Mesothelial cell of epicardium (in vitro differentiated cells): Measurements from ENCODE around the gene CFI. TPM values are rescaled to one million over a fixed set of nuclear protein-coding genes. Genes with fewer than 3 reads are reported as not detected.
"Not testable (repeated sequence)": the region's sequence is repeated elsewhere in the genome, so short reads cannot be mapped to it uniquely, and the experiment has no call there.

Experiments used
- DNase-seq, 2 experiments: peaks; one replicate each; pipeline ENCODE4 v3.0.0; 2021; ENCODE audit warnings: low spot score in 2 of 2; ENCODE audit not compliant: unreplicated experiment in 2 of 2
- H3K27ac Mint-ChIP-seq: 2 replicates; pipeline ENCODE4 v1.8.0; 2021; ENCODE audit warnings: mixed read lengths
- H3K27me3 Mint-ChIP-seq: 2 replicates; pipeline ENCODE4 v1.8.0; 2021; ENCODE audit warnings: low read depth, mixed read lengths
- H3K36me3 Mint-ChIP-seq: 2 replicates; pipeline ENCODE4 v1.8.0; 2021; ENCODE audit warnings: mixed read lengths
- H3K4me1 Mint-ChIP-seq: 2 replicates; pipeline ENCODE4 v1.8.0; 2021; ENCODE audit warnings: mixed read lengths
- H3K4me3 Mint-ChIP-seq: 2 replicates; pipeline ENCODE4 v1.8.0; 2021; ENCODE audit warnings: mild to moderate bottlenecking, moderate library complexity, mixed read lengths
- H3K9me3 Mint-ChIP-seq: 2 replicates; pipeline ENCODE4 v1.8.0; 2021; ENCODE audit warnings: mixed read lengths
- CTCF ChIP-seq: fragments of 200-600 bp; sonication (generic); IDR thresholded peaks from one replicate; pipeline ENCODE4 v1.5.0; 2021; ENCODE audit warnings: antibody characterized with exemption; ENCODE audit not compliant: unreplicated experiment
- total RNA-seq: library from RNA; stranded (reverse); gene quantifications from 3 replicates; pipeline ENCODE4 v1.2.1, GENCODE V29; 2021

CFI gene
- total RNA-seq, 1 donor from 2014 or later, result 506 TPM

- no peaks in the 10 kb centered on the region for H3K27me3 Mint-ChIP-seq
Measured at GRCh38 chr4:109795059-109795458, 6.7 kb downstream of the CFI start.

GRCh38 chr4:109787807-109788206 lies 14.0 kb downstream of the CFI start:
- Mint-ChIP-seq H3K9me3 (peaks cover 53% of the 10 kb centered on the region), H3K27me3 (no peaks in the 10 kb centered on the region), H3K4me1 (no peaks in the 10 kb centered on the region), H3K27ac (no peak overlapping the region), H3K4me3 (no peak overlapping the region), H3K36me3 (peaks cover 80% of the 10 kb centered on the region)
- no peak for TF ChIP-seq CTCF
- no peak for DNase-seq

More at GRCh38 chr4:109795059-109795458, 6.7 kb downstream of the CFI start:
- Mint-ChIP-seq H3K4me3 (no peak overlapping the region), H3K27ac (no peak overlapping the region), H3K9me3 (peaks cover 73% of the 10 kb centered on the region), H3K36me3 (peaks cover 88% of the 10 kb centered on the region), H3K4me1 (peaks cover 12% of the 10 kb centered on the region)
- DNase-seq, result no peak
- no peak for TF ChIP-seq CTCF

- Mint-ChIP-seq H3K27ac (no peak overlapping the region), H3K4me1 (no peaks in the 10 kb centered on the region), H3K27me3 (no peaks in the 10 kb centered on the region), H3K36me3 (peaks cover 83% of the 10 kb centered on the region), H3K4me3 (no peak overlapping the region), H3K9me3 (peaks cover 57% of the 10 kb centered on the region)
- TF ChIP-seq CTCF, result no peak
- DNase-seq, result no peak
Measured at GRCh38 chr4:109786846-109787245, 15.0 kb downstream of the CFI start.

GRCh38 chr4:109782092-109782491 lies 19.7 kb downstream of the CFI start:
- H3K36me3 Mint-ChIP-seq, result peaks cover 73% of the 10 kb centered on the region
- not testable (repeated sequence) for DNase-seq, H3K4me1 Mint-ChIP-seq, H3K27ac Mint-ChIP-seq, H3K4me3 Mint-ChIP-seq, H3K27me3 Mint-ChIP-seq
- peaks cover 58% of the 10 kb centered on the region for H3K9me3 Mint-ChIP-seq

GRCh38 chr4:109764789-109765402 lies 36.9 kb downstream of the CFI start:
- no peak for DNase-seq
- Mint-ChIP-seq H3K9me3 (no peaks in the 10 kb centered on the region), H3K4me1 (peaks cover 16% of the 10 kb centered on the region), H3K36me3 (peaks cover 46% of the 10 kb centered on the region), H3K4me3 (no peak overlapping the region), H3K27ac (peak overlapping the region; percentile 73), H3K27me3 (no peaks in the 10 kb centered on the region)
- no peak for TF ChIP-seq CTCF

- no peaks in the 10 kb centered on the region for H3K27me3 Mint-ChIP-seq
- no peaks in the 10 kb centered on the region for H3K9me3 Mint-ChIP-seq
Measured at GRCh38 chr4:109764376-109764775, 37.4 kb downstream of the CFI start.

More at GRCh38 chr4:109764376-109764775, 37.4 kb downstream of the CFI start:
- Mint-ChIP-seq H3K36me3 (peaks cover 46% of the 10 kb centered on the region), H3K4me3 (no peak overlapping the region), H3K27ac (peak overlapping the region; percentile 73), H3K4me1 (peaks cover 16% of the 10 kb centered on the region)
- DNase-seq, result no peak
- no peak for TF ChIP-seq CTCF
